Keratinocyte (primary cell): ENCODE measurements around the gene EYS.

Experiments used
- CTCF ChIP-seq, 3 experiments: IDR thresholded peaks in 1 of 3; conservative IDR thresholded peaks in 1 of 3; optimal IDR thresholded peaks in 1 of 3; 2 replicates in 2 of 3; 3 replicates in 1 of 3; pipeline versions ENCODE3 to v1.5.1; 2011; ENCODE audit warnings: low read length in 3 of 3, mild to moderate bottlenecking in 3 of 3, moderate library complexity in 2 of 3, control low read depth in 1 of 3, inconsistent platforms in 1 of 3; ENCODE audit not compliant: insufficient read depth in 2 of 3; ENCODE audit errors: extremely low read depth in 1 of 3
- EZH2 ChIP-seq: IDR thresholded peaks from one replicate; pipeline ENCODE4 v1.6.1; 2012; ENCODE audit warnings: inconsistent platforms, mild to moderate bottlenecking, low read length, moderate library complexity

GRCh38 chr6:64712606-64713005 is 994.4 kb downstream of the EYS start:
- TF ChIP-seq CTCF (optimal IDR thresholded peaks at IDR 0.05 in 1 of 3, IDR thresholded peaks at IDR 0.05 in 1 of 3, conservative IDR thresholded peaks at IDR 0.05 in 1 of 3; ENCODE audit: extremely low read depth in 1 of 3, insufficient read depth in 2 of 3, low read length in 3 of 3) (no peak), EZH2 (no peak)
